CD4-positive, alpha-beta T cell treated with Interleukin-12 subunit alpha and Interleukin-12 subunit beta, for 1 hour (primary cell): Measurements from ENCODE around the gene EPHB1.

Experiments used
- DNase-seq: peaks from one replicate; pipeline ENCODE4 v3.0.0-alpha.2; 2020

Gene EPHB1

DNA sequence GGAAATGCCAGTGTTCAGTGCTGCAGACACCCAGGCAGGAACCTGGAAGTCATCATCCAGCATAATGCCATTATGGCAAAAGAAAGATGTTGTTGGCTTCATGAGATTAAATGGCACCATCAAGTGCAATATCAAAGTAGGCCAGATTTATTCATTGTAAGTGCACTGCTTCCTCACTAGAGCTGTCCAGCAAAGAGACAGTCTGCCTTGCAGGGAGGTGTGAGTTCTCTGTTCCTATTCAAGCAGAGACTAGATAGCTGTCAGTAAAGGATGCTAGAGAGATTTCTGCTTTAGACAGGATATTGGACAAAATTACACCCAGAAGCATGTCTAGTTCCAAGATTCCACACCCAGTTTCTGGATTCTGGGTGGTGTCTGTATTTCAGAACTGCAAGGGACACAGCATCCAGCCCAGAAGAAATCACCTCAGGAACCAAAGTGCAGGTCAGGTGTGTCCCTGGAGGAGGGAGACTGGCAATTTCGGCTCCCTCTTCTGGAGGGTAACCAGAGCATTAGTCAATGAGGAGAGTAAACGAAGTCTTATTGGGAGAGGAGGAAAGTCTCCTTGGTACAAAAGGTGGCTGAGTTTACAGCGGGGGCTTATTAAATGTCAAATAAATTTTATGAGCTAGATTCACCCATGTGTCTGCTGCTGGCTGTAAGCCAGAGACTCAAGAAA is 377.3 kb downstream of the EPHB1 start:
- DNase-seq: no peak

DNA sequence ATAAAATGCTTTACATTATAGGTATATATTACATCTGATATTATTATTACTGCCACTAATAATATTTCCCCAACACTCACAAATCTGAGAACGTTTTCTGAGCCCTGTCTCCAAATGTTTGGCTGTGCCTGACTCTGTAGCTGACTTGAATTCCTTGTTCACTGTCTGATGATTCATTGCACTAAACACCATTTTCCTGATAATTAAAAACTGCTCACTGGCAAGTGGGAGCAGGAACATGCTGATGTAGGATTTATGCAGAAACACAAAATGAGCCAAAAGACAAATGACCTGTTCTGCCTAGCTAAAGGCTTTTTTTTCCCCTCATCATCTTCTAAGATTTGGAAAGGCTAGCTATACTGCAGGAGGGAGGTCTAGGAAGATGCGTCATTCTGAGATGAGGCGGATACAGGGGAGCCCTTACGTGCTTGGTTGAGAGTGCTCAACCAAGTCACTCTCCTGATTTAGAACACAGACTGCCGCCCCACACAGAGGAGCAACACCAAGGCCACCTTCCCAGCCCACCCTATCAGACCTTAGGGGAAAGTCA is 380.7 kb downstream of the EPHB1 start:
- no peak for DNase-seq

- no peak for DNase-seq
These were observed 381.8 kb downstream of the EPHB1 start for GRCh38 chr3:135176881-135177280.

DNA sequence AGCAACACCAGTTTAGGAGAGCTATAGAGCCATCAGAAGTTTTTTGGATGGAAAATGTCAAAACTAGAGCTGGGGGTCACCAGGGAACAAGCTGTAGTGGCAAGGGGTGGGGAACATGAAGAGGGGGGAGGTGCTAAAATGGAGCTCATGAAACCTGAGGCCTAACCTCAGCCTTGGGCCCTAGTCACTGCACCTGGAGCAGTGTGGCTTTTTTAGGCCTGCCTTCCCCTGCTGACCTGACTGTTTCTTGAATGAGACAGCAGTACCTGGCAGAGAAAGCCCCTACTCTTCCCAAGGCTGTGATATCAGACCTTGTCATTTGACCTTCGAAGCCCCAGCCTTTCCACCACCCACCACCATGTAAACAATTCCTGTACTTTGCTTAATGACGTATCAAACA is 383.5 kb downstream of the EPHB1 start:
- no peak for DNase-seq

- DNase-seq: no peak
These were observed 386.3 kb downstream of the EPHB1 start for GRCh38 chr3:135181408-135181807.

DNA sequence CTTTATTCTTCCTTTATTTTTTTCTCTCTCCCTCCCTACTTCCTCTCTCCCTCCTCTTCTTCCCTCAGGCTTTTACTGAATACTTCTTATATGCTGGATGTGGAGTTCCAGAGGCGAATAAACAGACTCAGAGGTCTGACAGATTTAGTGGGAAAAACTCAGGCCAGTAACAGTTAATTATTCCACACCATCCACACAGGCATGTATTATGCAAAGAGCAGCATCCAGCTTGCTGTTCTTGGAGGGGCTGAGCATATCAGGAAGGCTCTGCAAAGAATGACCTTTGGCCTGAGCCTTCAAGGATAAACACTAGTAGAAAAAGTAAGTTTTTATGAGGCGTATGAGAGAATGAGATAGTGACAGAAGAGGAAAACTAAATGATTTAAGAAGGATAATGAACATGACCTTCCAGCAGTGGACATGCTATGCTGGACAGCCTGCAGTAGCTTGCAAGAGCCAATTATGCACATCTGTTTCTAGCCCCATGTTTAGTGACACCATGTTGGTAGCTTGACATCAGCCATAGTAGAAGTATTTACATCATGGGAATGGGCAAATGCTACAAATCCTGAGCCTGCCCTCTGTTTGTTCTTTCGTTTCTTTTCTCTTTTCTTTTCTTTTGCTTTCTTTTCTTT is 387.4 kb downstream of the EPHB1 start:
- no peak for DNase-seq

GRCh38 chr3:135190658-135191057 is 395.6 kb downstream of the EPHB1 start:
- no peak for DNase-seq

GRCh38 chr3:135191708-135192107 is 396.6 kb downstream of the EPHB1 start:
- DNase-seq: no peak

- DNase-seq: no peak
These were observed 397.9 kb downstream of the EPHB1 start for GRCh38 chr3:135192929-135193328.

GRCh38 chr3:135197246-135197645 is 402.2 kb downstream of the EPHB1 start:
- DNase-seq: no peak

GRCh38 chr3:135197856-135198255 is 402.8 kb downstream of the EPHB1 start:
- DNase-seq: no peak

GRCh38 chr3:135199137-135199536 is 404.1 kb downstream of the EPHB1 start:
- DNase-seq: no peak

DNA sequence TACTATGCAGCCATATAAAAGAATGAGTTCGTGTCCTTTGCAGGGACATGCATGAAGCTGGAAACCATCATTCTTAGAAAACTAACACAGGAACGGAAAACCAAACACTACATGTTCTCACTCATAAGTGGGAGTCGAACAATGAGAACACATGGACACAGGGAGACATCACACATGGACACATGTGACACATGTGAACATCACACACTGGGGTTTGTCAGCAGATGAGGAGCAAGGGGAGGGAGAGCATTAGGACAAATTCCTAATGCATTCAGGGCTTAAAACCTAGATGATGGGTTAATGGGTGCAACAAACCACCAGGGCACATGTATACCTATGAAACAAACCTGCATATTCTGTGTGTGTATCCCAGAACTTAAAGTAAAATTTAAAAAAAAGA is 408.0 kb downstream of the EPHB1 start:
- no peak for DNase-seq

DNA sequence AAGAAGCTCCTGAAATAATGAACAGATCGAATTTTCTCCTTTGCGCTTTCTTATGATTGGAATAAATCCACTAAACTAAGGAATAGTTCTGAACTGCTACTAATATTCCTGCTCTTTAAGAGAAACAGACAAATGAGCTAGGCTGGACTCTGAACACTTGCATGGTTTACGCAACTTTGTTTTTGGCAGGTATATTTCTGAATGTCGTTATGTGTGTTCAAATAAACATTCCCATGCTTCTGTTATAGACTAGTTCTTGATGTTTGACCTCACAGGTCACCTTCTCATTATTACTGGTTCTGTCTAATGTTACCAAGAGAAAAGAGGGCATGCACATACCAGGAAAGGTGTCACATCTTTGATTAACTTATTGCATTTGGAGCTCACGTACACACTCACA is 418.2 kb downstream of the EPHB1 start:
- DNase-seq: no peak

GRCh38 chr3:135213822-135214221 is 418.8 kb downstream of the EPHB1 start:
- no peak for DNase-seq

DNA sequence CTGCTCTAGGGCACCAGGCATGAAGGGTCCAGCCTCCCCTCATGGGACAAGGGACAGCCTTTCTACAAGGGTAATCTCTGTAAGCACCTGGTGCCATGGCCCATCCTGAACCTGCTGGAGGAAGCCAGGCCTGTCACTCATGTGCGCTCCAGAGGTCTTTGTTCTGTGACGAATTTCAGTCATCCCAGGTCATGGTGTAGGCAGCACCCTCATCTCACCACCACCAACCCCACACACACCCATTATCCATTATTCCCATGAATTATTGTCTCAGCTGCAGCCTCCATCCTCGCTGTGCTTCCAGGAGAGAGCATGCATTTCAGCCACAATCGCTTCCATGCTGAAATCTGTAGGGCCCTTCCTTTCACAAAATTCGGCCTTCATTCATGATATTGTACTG is 419.3 kb downstream of the EPHB1 start:
- no peak for DNase-seq

DNA sequence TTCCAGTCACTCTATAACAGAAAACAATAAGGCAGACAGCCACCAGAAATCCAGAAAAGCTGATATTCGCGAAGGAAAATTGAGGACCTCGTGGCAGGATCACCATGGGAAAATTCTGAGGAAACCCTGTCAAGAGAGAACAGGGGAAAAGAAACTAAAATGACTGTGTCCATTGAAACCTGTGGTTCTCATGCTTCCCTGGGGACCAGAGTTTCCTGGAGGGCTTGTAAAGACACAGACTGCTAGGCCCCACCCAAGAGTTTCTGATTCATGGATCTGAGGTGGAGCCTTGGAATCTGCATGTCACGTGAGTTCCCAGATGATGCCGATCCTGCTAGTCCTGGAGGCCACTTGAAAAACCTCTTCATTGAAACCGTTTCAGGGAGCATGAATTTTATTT is 420.5 kb downstream of the EPHB1 start:
- no peak for DNase-seq

- DNase-seq: no peak
These were observed 421.6 kb downstream of the EPHB1 start for GRCh38 chr3:135216659-135217058.

- no peak for DNase-seq
These were observed 422.7 kb downstream of the EPHB1 start for GRCh38 chr3:135217730-135218129.

- no peak for DNase-seq
These were observed 423.2 kb downstream of the EPHB1 start for GRCh38 chr3:135218304-135218703.

GRCh38 chr3:135218782-135219181 is 423.7 kb downstream of the EPHB1 start:
- DNase-seq: no peak

DNA sequence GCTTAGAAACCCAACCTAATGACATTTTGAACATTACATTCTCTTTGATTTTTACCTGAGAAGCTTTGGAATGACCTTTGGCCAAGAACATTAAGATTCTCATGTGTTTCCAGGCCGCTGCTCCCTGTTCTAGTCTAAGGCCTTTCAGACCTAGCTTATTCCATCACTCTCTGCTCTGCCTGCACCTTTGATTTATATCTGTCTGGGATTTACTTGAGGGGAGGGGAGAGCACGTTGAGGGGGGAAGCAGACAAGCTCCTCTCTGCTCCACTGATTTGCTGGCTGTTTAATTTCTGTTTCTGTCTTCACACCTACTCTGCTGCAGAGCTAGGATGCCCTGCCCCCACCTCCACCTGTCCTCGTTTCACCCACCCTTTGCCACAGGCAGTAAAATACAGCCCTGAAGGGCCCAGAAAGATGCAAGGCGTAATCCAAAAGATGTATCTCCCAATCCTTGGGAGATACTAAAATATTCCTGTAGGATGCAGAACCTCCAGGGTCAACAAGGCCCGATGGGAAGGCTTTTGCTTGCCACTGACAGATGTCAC is 429.8 kb downstream of the EPHB1 start:
- no peak for DNase-seq

DNA sequence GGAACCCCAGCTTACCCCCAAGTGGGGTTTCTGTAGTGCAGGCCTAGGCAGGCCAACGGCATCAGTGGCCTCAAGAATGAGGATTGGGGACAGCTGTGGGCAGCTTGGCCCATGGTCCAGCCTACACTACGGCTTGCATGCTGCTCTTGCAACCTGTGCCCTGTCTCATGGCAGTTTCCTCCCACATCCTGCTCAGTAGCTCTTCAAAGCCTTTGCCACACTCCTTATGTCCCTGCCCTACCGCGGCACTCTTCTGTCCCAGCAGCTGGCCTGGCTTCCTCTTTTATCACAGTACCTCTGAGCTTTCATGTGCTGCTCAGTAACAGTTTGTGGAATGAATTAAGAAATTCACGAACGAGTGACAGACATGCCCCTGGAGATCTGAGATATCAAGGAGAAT is 431.0 kb downstream of the EPHB1 start:
- DNase-seq: no peak

- no peak for DNase-seq
These were observed 433.1 kb downstream of the EPHB1 start for GRCh38 chr3:135228201-135228600.
